Activated CD4-positive, alpha-beta T cell treated with anti-CD3 and anti-CD28 coated beads, Interleukin-2, amount 50 U/mL, for 24 hours (primary cell): ENCODE measurements around the gene GRID2.

ENCODE experiments used
- DNase-seq, 2 donors: peaks; one replicate each; pipeline ENCODE4 v3.0.0-alpha.2; 2020; ENCODE audit warnings: low read depth in 1 of 2, low spot score in 1 of 2

GRID2 gene

GRCh38 chr4:93730760-93731159 is 1427.0 kb downstream of the GRID2 start:
- DNase-seq: no peak

- no peak for DNase-seq
These were observed 1427.7 kb downstream of the GRID2 start for GRCh38 chr4:93731456-93731855.

- no peak for DNase-seq
These were observed 1428.7 kb downstream of the GRID2 start for GRCh38 chr4:93732509-93732908.

GRCh38 chr4:93740890-93741289 is 1437.1 kb downstream of the GRID2 start:
- DNase-seq: no peak

- DNase-seq: no peak
These were observed 1439.3 kb downstream of the GRID2 start for GRCh38 chr4:93743022-93743421.

GRCh38 chr4:93743635-93744034 is 1439.9 kb downstream of the GRID2 start:
- no peak for DNase-seq

GRCh38 chr4:93744961-93745360 is 1441.2 kb downstream of the GRID2 start:
- DNase-seq: no peak

- DNase-seq: no peak
These were observed 1442.3 kb downstream of the GRID2 start for GRCh38 chr4:93746031-93746430.

GRCh38 chr4:93747220-93747619 is 1443.5 kb downstream of the GRID2 start:
- DNase-seq: no peak

GRCh38 chr4:93748373-93749291 is 1444.9 kb downstream of the GRID2 start:
- DNase-seq: no peak

GRCh38 chr4:93749292-93749761 is 1445.6 kb downstream of the GRID2 start:
- DNase-seq: no peak

GRCh38 chr4:93751411-93751810 is 1447.6 kb downstream of the GRID2 start:
- no peak for DNase-seq

- no peak for DNase-seq
These were observed 1452.3 kb downstream of the GRID2 start for GRCh38 chr4:93756101-93756500.

- DNase-seq: no peak
These were observed 1455.7 kb downstream of the GRID2 start for GRCh38 chr4:93759506-93759905.

GRCh38 chr4:93760284-93760683 is 1456.5 kb downstream of the GRID2 start:
- DNase-seq: no peak

GRCh38 chr4:93761286-93761685 is 1457.5 kb downstream of the GRID2 start:
- no peak for DNase-seq

GRCh38 chr4:93764639-93765246 is 1461.0 kb downstream of the GRID2 start:
- no peak for DNase-seq

GRCh38 chr4:93767917-93768316 is 1464.2 kb downstream of the GRID2 start:
- no peak for DNase-seq

GRCh38 chr4:93770201-93770600 is 1466.4 kb downstream of the GRID2 start:
- DNase-seq: no peak

- no peak for DNase-seq
These were observed 1468.1 kb downstream of the GRID2 start for GRCh38 chr4:93771640-93772411.

GRCh38 chr4:93772858-93773257 is 1469.1 kb downstream of the GRID2 start:
- DNase-seq: no peak

GRCh38 chr4:93775551-93775950 is 1471.8 kb downstream of the GRID2 start:
- no peak for DNase-seq
